ENCODE data around the gene SGMS1.
"Not testable (repeated sequence)": the region's sequence is repeated elsewhere in the genome, so short reads cannot be mapped to it uniquely, and the experiment has no call there.

The SGMS1 gene

DNA sequence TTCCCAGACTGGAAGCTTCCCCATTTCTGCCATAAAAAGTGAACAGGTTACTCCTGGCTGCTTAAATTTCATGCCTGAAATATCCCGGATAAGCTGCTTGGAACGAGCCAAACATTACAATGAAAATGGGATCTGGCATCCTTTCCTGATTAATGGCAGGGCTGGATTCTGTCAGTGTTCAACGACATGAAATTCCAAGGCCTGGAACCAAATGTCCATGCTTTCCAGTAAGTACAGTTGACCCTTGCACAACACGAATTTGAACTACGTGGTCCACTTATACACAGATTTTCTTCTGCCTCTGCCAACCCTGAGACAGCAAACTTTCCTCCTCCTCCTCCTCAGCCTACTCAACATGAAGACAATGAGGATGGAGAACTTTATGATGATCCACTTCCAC, 65.4 kb downstream of the SGMS1 start:
- DNase-seq (ENCODE audit: low spot score): no peak

DNA sequence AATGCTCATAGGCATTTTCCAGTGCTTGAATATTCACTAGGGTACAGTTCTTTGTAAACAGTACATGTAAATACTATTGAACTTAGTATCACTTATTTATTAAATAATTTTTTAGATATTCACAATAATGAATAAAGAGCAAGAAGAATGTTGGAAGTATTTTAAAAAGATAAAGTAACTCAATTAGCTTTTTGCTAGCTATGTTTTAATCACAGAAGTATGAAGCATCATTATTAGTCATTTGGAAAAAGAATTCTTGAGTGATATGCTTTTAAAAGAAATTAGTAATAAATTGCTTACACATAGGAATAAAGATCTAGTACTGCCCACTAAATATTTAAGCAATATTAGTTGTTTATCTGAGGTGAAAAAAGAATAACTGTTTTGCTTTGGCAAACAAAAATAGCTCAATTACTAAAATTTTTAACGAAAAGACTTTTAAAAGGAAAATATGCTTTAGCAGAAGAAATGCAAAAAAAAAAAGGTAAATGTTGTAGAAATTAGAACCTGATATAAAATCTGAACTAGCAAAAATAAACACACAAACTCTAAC, 66.5 kb downstream of the SGMS1 start:
- DNase-seq (ENCODE audit: low spot score): no peak

DNA sequence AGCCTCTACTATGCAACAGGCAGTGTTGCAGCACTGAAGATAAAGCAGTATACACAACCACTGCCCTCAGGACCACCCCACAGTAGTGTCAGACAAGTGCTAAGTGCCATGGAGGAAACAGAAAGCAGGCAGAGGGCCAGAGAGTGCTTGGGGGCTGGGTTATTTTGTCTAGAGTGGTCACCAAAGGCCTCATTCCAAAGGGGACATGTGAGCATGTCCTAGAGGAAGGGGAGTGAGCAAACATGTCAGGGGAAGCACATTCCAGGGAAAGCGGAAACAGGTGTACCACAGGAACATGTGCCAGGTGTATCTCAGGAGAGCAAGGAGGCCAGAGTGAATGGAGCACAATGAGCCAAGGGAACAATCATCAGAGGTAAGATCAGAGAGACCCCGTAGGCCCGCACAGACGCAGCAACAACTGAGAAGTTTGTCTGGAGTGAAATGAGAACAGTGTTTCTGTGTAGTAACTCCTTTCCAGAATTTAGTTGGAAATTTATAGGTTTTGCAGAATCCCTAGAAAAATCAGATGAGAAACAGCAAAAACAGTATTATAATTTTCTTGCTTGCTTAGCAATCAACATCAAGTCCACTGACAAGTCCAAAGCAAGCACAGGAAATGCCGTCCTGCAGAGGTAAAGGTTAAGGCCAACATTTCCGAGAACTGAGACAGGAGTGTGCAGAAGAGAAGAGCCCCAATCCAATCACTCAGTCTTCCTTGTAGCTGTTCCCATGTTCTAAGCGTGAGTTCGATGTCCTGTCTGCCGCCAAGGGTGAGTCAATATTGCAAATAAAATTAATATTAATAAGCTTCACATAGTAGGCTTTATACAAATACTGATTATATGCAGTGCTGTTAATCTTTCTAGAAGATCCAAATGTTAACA, 67.3 kb downstream of the SGMS1 start:
- DNase-seq (ENCODE audit: low spot score): no peak

DNA sequence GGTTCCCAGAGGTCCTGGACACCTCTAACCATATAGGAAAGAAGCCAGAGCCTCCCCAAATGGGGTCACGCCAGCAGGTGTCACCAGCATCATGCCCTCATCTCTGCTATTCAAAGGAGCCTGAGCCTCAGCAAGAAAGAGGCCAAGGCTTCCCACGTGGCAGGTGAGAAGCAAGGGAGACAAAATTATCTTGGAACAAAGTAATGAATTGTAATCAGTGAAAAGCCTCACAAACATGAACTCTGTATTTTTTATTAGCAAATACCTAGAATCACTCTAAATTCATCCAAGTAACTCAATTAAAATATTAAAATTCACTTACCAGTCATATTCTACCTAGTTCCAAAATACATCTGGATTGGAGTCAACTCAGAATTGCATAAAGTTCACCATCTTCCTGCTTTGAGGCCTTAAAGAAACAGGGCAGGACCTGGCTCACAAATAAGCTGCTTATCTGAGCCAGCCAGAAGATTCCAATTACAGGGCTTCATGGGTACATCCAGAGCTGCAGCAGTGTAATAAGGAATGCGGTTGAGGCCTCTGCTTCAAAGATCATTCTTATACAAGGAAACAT, 68.7 kb downstream of the SGMS1 start:
- DNase-seq (ENCODE audit: low spot score): no peak

DNA sequence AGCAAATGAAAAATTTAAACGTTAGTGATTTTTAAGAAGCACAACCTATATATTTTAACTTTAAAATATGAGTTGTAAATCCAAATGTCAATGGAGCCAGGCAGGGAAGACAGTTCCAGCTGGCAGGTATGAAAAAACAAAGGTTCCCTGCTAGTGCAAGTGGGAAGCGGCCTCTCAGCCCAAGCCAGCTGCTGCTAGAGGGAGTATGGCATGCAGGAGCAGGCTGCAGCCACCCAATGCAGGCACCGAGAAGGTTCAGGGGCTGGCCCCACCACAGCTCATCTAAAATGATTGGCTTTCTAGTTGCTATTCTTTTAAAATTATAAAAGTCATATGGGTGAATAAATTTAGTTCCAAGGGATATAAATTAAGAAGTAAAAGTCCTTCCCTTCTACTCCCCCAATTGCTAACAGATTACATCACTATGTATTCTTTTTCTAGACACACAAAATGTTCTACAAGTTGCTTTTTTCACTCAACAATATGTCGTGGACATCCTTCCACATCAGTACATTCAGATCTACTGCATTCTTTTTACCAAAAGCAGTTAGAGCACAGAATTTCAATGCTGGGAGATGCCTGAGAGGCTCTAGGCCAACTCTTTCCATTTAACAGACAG, 69.3 kb downstream of the SGMS1 start:
- DNase-seq (ENCODE audit: low spot score): no peak

DNA sequence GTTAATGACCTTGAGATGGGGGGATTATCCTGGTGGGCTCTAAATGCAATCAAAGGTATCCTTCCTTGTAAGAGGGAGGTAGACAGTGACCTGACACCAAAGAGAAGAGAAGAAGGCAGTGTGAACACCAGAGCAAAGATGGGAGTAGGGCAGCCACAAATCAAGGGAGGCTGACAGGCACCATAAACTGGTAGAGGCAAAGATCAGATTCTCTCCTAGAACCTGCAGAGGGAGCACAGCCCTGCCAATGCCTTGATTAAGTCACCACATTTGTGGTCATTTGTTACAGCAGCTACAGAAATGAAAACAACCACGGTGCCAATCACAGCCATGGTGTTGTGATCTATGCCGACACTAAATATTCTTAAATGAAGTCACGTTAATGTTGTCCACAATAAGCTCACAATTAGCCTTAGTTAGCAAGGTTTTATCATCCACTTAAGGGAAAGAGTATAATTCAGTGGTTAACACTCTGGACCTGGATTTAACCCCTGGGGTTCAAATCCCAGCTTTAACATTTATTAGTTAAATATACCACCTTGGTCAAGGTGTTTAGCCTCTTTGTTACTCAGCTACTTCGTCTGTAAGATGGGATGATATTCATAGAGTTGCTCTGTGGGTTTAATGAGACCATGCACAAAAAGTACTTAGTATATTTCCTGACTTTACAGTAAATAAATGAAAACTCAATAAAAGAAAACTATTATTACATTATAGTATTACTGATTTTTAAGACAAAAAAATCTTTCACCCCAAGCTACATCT, 70.8 kb downstream of the SGMS1 start:
- peak; percentile 56 for DNase-seq (ENCODE audit: low spot score)

DNA sequence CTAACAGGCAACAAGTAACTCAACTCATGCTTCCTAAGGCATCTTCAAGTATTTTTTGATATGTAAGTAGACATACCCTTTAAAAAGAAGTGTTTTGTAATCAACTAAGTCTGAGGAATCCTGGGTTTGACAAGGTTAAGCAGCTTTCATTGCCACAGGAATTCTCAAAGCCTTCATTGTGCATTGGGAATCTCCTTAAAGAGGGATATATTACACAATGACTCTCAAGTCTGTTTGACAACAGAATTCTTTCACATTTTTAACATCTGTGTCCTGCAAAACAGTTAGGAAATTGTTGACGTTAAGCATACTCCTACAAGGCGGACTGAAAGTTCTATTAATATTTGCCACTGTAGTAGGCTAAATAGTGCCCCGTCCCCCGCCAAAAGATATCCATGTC, 71.4 kb downstream of the SGMS1 start:
- no peak for DNase-seq (ENCODE audit: low spot score)

DNA sequence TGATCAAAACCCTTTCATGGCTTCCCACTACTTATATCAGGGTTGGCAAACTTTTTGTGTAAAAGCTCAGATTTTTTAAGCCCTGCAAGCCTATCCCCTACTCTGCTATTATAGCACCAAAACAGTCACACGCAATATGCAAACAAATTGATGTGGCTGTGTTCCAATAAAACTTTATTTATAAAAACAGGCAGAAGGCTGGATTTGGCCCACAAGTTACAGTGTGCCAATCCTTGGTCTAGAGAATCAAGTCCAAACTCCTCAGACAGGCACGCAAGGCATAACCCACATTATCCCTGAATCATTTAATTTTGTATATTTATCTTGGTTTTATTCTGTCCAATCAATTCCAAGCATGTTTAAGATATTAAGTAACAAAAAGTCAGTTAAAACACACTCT, 71.9 kb downstream of the SGMS1 start:
- DNase-seq (ENCODE audit: low spot score): no peak

DNA sequence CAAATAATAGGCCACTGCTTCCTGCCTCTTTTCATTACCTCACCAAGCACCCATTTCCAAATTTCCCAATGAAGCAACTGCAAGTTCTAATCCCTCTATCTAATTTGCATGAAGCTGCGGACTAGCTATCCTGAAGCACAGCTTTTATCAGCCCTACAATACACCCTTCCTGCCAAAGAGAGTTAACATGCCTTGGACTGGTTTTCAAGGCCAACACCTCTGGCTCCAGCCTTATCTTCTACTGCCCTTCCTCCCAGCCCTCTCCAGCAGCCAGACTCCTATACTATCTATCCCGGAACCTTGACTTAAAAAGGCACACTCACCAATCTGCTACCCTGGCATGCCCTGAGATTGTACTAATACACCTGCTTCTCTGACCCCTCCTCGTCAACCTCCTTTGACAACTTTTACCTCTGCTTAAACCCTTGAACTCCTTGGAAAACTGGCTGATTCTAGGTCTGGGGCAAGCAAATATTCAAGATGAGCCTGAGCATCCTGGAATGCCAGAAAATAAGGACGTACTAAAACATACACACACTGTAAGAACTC, 73.4 kb downstream of the SGMS1 start:
- no peak for DNase-seq (ENCODE audit: low spot score)

DNA sequence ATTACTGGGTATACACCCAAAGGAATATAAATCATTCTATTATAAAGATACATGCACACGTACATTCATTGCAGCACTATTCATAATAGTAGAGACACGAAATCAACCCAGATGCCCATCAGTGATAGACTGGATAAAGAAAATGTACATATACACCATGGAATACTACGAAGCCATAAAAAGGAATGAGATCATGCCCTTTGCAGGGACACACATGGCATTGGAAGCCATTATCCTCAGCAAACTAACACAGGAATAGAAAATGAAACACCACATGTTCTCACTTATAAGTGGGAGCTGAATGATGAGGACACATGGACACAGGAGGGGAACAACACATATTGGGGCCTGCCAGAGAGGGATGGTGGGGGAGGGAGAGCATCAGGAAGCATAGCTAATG, 74.6 kb downstream of the SGMS1 start:
- not testable (repeated sequence) for DNase-seq (ENCODE audit: low spot score)

DNA sequence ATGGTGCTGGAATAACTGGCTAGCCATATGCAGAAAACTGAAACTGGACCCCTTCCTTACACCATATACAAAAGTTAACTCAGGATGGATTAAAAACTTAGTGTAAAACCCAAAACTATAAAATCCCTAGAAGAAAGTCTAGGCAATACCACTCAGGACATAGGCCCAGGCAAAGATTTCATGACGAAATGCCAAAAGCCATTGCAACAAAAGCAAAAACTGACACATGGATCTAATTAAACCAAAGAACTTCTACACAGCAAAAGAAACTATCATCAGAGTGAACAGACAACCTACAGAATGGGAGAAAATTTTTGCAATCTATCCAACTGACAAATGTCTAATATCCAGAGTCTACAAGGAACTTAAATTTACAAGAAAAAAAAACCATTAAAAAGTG, 75.3 kb downstream of the SGMS1 start:
- not testable (repeated sequence) for DNase-seq (ENCODE audit: low spot score)

DNA sequence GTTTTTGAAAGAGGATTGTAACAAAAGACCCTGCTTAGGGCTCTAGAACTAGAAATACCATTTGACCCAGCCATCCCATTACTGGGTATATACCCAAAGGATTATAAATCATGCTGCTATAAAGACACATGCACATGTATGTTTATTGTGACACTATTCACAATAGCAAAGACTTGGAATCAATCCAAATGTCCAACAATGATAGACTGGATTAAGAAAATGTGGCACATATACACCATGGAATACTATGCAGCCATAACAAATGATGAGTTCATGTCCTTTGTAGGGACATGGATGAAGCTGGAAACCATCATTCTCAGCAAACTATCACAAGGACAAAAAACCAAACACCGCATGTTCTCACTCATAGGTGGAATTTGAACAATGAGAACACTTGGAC, 77.5 kb downstream of the SGMS1 start:
- DNase-seq (ENCODE audit: low spot score): not testable (repeated sequence)

DNA sequence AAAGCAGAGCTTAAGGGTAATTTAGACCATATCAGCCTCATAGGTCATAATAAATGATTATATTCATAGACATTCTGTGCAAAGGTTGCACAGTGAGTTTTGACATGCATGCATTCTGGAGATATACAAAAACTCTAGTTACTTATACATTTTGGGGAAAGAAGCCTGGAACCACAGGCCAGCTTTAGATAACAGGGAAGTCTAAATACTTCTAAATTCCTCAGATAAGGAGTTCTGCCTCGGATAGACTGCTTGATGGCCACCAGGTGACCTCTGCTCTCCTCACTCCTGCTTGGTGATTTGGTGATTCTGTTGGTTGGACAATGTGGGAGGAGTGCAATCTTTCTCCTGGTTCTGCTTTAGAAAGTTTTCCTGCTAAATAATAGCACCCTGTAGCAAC, 77.9 kb downstream of the SGMS1 start:
- no peak for DNase-seq (ENCODE audit: low spot score)

DNA sequence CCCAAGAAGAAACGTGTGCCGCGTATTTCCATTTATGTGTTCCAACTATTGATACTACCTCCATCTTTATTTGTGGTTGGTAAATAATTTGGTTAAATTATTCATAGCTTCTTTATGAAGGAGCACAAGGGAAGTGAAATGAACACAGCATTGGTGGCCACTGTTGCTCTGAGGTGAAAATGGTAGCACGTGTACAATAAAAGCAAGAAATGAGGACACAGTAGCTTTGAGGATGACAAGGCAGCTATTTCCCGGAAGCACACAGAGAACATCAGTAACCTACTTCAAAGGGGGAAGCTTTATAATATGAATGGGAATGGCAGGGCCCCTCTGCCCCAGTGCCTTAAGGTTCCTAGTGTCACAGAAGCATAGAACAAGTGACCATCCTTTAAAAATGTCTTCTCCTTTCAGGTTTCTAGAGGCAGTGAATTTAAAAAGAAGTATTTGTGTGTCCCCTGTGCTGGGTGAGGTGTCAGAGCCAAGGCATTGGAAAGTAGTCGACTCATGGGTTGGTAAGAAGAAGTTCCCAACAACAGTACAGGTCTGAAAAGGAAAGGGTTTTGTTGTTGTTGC, 78.8 kb downstream of the SGMS1 start:
- DNase-seq (ENCODE audit: low spot score): no peak

DNA sequence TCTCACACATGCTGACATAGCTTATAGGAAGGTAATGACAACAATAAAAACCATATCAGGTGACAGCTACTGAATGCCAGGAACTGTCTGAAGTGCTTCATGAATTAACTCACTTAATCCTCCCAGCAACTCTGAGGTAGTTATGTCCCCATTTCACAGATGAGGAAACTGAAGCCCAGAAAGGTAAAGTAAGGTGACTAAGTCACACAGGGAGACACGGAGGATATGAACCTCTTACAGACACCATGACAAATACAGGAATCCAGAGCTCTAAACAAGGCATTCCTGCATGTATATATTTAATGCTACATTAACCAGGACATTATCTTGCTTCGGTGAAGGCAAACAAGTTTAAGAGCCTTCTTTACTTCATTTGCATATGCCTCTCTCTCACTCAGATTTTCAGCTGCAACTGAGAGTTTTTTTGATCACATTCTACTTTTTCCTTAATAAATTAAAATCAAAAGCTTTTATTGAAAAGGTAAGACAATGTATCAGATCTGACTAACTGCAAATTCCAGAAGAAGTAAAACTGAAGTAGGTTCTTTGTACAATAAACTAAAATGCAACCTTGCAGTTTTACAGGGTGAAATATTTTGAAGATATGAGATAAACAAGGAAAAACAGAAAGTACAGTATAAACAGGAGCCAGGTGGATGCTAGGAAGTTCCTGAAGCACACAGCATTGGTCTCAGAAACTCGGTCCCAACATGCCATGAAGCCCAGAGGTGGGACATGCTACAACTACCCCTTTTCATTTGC, 79.5 kb downstream of the SGMS1 start:
- no peak for DNase-seq (ENCODE audit: low spot score)

DNA sequence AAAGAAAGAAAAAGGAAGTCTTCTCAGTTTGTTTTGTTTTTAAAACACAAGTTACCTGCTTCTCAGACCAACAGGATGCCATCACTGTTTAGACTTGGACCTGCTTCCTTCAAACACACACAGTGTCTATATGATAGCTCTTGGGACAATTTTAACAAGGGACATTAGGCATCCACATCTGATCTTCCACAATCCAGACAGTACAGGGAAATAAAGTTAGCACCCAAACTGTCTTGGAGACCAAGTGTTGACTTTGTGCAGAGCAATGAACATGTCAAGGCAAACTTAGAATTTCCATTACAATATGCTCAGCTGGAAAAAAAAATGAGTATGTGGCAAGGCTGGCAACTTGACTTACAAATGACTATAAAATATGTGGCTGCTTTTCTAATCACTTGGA, 80.9 kb downstream of the SGMS1 start:
- DNase-seq (ENCODE audit: low spot score): no peak

DNA sequence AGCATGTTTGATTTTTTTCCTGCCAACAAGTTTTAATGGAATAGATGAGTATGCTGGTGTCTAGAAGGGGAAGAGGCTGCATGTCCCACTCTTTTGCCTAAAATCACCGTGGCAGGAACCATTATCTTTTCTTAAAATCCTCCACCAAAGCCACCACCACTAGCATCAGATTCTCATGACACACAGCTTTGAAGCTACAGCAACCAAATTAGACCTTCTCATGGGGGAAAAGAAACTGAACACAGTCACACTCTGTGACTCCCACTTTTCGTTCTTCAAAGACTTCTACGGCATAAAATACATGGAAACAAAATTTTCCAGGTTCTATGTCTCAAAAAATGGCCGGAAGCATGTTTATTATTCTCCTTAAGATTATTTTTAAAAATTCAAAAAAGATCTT, 81.8 kb downstream of the SGMS1 start:
- no peak for DNase-seq (ENCODE audit: low spot score)

DNA sequence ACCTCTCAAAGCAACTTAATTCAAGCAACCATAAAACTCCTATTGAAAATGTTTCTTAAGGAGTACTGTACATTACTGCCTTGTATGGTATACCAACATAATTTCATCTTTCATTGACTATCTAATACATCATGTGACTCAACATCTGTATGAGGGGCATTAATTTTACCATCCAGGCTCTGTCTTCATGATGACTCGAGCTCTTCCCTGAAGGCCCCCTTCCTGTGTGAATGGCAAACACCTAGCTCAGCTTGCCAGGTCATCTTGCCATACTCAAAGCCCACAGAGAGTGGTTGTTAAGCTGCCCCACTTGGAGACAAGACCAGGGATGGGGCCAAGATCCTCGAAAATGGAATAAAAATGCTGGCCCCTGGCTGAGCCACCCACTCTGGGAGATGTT, 82.4 kb downstream of the SGMS1 start:
- DNase-seq (ENCODE audit: low spot score): no peak

DNA sequence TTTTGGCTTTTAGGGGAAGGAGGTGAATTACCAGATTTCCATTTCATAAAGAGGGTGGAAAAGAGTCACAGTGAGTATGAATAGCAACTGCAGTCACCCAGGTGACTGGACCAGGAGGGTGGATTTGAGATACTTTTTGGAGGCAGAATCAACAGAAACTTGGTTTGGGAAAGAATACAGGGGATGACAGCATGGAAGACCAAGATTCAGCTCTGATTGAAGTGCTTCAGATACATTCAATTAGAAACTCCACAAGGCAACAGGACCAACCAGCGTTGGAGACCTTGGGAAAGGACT, 83.0 kb downstream of the SGMS1 start:
- no peak for DNase-seq (ENCODE audit: low spot score)

DNA sequence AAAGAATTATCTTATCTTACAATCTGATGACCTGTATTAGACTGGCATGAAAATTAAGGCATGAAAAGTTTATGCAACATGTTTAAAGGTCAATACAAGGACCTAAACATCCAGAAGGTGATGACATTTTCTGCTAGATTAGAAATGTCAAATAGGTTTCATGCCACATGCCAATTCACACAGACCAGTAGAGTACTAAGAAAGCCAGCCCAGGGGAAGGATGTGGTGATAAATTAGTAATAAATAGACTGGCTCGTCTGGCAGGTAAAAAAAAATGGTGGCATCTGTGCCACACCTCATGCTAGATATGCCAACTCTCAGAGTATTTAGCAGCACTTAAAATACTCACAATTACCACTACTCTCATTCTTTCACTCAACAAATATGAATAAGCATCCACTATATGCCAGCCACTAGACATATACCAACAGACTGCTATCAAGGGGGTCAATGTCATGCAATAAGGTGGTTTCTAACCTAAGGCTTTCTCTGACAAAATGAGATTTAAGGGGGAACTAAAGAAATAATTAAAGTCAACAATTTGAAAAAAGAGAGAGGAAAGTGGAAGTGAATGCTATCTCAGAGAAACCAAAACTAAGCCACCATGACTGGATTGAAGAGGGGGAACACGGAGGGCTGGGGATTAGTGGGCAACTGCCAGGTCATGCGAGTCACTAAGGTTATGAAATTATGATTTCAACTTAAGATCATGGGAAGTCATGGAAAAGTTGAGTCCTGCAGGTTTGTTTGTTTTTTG, 83.5 kb downstream of the SGMS1 start:
- DNase-seq (ENCODE audit: low spot score): peak; percentile 45
